ENCODE data around the gene AQP3.
"Not testable (repeated sequence)": the region's sequence is repeated elsewhere in the genome, so short reads cannot be mapped to it uniquely, and the experiment has no call there.

DNA sequence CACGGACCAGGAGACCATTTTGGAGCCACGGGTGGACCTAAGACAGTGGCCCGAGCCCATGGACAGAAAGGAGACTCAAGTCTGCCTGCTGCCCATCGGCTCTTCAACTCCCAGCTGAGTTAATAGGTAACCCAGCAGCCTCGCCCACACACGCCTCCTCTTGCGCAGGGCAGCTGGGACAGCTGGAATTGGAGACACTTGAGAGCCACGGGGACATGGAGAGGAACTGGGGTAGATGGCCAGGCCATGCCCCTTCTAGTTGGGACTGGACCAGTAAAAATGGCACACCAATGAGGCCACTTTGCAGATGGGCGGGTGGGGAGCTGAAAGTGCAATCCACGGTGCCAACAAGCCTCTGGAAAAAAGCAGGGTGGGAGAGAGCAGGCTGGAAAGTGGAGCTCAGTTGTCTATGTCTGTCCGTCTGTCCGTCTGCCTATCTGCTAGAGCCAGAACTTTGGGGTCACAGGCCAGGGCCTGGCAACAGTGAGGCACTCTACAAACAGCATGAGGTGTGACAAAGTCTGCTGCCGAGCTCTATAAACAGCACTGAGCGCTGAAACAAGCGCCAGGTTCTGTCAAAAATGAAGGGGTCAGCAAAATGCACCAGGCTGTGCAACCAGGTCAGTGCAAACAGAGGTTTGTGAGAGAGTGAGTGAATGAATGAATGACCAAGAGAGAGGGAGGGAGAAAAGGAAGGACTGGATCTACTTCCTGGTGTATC, 52.1 kb downstream of the AQP3 start:
- not testable (repeated sequence) for TF ChIP-seq EZH2 (IDR thresholded peaks at IDR 0.05; ENCODE audit: borderline replicate concordance, low read length)
- TF ChIP-seq, protein P1, sequence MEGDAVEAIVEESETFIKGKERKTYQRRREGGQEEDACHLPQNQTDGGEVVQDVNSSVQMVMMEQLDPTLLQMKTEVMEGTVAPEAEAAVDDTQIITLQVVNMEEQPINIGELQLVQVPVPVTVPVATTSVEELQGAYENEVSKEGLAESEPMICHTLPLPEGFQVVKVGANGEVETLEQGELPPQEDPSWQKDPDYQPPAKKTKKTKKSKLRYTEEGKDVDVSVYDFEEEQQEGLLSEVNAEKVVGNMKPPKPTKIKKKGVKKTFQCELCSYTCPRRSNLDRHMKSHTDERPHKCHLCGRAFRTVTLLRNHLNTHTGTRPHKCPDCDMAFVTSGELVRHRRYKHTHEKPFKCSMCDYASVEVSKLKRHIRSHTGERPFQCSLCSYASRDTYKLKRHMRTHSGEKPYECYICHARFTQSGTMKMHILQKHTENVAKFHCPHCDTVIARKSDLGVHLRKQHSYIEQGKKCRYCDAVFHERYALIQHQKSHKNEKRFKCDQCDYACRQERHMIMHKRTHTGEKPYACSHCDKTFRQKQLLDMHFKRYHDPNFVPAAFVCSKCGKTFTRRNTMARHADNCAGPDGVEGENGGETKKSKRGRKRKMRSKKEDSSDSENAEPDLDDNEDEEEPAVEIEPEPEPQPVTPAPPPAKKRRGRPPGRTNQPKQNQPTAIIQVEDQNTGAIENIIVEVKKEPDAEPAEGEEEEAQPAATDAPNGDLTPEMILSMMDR (conservative IDR thresholded peaks at IDR 0.05 in 1 of 2, IDR thresholded peaks at IDR 0.05 in 1 of 2; ENCODE audit: extremely low read depth in 1 of 2, insufficient read depth in 1 of 2, low read depth in 1 of 2, low read length in 2 of 2) = not testable (repeated sequence)

Measured in mammary epithelial cell (primary cell).